CD4-positive, alpha-beta T cell treated with Interleukin-15 for 4 hours (primary cell): Measurements from ENCODE around the gene SMURF1.
A peak's percentile ranks its signal among the peaks of the same experiment; 100 is the strongest.

Experiments
- DNase-seq: peaks from one replicate; pipeline ENCODE4 v3.0.0-alpha.2; 2020; ENCODE audit warnings: low spot score

Gene SMURF1

DNA sequence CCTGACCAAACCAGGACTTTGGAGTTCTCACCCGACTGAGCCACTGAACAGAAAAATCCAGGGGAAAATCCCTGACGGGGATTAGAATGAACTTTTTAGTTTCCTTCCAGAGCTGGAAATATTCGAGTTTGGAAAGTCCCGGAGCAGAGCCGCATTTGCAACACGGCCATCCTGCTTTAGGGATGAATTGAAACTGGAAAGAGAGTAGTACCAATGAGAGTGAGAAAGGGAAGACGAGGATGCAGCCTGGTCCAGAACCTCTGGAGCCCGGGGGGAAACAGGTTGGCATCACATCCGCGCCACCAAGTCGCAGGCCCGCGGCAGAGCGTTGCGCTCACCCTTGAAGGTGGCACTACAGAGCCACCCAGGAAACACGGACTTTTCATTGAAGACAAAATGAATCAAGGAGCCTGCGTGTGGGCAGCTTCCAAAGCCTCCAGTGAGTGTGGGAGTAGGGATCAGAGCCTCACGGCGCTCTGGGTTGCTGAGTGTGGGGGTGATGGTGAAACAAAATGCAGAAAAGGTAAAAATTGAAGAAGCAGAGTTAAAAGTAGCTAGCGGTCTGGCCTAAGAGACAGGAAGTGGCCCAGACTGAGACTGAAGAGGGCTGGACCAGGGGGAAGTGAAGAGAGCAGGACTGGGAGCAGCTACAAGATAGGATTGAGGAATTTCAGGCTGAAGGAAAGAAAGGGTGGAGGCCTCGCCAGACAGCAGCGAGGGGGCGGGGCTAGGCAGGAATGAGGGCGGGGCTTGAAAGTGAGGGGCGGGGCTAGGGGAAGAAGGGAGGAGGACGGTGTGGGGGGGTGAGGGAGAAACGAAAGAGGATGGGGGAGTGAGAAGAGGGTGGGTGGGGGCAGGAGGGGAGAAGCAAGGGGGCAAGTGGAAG lies 1.8 kb downstream of the SMURF1 start:
- DNase-seq, result peak; percentile 66

DNA sequence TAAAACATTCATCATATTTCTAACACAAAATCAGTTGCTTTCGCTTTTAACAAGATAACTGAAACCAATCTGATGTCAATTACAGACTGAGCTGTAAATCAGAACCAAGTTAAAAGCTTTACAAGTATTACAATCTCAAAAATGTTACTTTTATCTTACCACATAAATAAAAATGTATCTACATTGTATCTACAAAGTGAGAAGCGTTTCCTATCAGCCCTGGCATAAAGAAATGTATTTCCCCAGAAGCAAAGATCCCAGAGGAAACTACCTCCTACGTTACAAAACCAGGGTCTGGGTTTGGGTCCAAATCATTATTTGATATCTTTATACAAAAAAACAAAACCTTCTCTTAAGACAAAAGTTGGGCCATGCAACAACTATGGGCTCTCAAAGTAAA lies 2.6 kb downstream of the SMURF1 start:
- no peak for DNase-seq

DNA sequence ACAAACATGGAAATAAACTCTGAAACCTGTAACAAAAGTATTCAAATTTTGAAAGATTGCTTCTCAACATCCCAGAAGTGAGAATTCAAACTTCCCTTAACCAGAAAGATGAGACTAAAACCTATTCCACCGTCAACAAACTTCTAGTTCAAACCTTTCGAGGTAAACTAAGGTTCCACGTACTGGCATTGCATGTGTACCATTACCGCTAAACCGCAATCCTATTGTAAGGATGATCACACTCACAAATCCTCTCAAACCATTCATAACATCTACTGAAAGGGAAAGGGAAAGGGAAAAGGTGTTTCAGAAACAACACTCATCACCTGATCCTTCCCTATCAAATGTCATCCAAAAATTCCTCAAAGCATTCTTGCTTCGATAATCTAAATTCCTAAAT lies 3.1 kb downstream of the SMURF1 start:
- no peak for DNase-seq

DNA sequence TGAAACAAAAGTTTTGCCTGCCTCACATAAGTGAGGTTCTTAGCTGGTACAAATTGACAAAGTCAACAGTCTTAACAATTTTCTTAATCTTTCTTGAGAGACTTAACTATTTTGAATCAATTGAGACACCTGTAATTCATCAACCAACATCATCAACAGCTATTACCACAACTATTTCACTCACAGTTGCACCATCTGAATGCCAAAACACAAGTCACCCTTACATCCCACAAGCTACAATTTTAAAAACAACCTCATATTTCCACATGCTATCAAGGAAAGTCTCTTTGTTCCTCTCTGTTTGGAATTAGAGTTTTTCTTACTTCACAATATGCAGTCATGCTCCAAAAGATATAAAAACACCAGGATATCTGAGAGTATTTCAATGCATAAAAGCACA lies 4.9 kb downstream of the SMURF1 start:
- no peak for DNase-seq

DNA sequence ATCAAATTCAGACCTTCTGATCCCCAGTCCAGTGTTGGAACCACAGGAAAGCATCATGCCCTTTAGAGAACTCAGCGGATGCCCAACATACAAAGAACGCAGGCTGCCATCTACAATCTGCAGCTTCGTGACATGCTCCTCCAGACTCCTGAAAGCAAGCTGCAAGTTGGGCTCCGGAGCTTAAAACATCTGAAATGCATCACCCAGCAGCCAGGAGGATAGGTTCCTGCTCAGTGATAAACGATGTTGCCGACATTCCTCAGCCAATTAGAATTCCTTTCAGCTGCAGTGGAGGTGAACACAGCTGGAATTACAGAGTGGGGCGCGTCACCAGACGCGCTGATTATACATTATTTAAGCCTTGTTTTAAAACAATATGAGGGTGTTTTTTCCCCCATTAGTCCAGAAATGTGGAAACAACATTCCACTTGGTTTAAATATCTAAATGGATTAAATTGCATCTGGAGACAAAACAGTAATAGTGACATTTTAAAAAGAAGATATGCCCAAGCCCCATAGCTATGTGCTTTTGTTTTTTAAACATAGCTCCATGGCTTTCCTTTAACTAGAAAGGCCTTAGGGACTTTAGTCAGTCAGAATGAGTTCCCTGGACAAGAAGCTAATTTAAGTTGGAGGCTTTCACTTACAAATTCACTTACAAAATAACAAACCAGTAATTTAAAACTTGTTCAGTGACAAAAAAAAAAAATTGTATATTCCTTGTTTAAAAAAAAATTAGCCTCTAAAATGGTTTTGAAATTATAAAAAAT lies 6.3 kb downstream of the SMURF1 start:
- no peak for DNase-seq

DNA sequence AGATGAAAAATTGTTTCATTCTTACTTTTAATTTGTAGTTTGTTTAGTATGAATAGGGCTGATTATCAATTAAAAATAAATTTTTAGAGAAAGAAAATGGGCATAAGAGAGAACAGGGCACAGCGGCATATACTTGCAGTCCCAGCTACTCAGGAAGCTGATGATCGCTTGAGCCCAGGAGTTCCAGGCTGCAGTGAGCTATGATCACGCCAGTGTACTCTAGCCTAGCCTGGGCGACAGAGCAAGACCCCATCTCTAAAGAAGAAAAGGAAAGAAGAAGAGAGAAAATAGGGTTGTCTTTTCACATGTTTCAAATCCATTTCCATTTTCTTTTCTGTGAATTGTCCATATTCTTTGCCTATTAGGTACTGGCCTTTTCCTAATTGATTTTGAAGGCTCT lies 8.0 kb downstream of the SMURF1 start:
- DNase-seq, result no peak

DNA sequence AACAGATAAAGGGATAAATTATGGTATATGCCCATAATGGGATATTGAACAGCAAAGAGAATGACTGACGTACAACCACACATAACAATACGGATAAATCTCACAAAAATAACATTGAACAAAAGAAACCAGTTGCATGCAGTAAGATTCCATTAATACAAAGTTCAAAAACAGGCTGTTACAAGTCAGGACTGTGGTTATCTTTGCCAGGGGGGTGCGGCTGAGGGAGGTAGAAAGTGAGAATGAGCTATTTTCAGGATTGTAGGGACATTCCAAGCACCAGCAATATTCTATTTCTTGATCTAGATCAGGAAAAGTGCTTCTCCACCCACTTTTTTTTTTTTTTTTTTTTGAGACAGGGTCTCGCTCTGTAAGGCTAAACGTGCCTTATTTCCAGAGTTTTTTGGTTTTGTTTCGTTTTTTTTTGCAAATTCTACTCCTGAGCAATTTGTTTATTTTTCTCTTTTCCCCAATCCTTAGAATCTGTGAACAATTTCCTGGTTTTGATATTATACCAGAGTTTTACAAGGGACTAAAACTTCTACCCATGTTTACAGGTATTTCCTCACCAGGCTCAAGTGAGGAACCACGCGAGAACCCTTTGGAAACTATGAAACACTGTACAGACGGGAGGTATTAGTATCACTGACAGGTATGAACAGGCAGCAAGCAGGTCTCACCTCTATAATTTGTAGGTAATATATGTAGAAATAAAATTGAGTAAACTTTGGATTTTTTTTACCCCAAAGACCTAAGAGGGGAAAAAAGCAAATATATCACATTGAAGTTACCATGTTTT lies 9.9 kb downstream of the SMURF1 start:
- no peak for DNase-seq

DNA sequence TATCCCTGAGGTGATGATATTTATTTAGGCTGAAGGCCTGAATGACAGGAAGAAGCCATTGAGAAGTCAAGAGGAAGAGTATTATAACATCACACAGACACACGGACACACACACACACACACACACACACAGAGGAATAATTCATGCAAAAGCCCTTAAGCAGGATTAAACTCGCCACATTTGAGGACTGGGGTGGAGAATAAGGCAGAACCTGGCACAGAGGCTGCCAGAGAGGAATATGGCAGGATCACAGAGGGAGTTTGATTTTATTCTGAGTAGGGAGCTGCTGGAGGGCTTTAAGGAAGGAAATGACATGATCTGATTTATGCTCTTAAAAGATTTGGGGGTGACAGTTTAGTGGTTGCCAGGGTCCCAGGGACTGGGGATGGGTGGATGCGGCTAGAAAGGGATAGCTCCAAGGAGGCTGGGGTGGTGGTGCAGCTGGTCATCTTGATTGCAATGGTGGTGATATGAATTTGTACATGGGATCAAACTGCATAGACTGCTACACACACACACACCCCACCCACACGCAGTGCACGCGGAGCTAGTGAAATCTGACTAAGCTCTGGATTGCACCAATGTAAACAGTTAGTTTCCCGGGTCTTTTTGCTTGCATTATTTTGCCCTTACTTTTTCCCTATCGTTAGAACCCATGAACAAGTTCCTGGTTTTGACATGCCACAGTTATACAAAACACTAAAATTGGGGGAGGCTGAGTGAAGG lies 11.2 kb downstream of the SMURF1 start:
- DNase-seq, result no peak

DNA sequence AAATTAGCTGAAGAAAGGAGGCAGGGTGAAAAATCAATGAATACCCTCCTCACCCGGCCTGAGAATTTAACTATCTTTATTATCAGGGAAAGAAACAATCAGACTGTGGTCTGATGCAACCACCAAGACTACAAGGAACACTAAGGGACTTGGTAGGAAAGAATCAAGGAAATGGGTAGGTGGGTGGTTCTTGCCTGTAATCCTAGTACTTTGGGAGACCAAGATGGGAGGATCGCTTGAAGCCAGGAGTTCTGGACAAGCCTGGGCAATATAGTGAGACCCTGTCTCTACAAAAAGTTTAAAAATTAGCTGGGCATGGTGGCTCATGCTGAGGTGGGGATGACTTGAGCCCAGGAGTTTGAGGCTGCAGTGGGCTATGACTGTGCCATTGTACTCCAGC lies 12.6 kb downstream of the SMURF1 start:
- DNase-seq, result no peak

DNA sequence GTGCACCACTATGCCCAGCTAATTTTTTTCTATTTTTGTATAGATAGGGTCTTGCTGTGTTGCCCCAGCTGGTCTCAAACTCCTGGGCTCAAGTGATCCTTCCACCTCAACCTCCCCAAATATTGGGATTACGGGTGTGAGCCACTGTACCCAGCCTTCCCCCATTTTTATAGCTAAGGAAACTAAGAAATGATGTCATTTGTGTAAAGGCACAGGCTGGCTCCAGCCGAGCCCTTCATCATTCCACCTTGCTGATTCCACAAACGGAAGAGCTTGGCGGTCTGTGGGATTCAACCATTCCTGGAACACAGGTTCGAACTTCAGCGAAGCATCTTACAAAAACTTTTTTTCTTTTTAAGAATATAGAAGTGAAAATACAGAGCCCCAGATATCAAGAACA lies 14.4 kb downstream of the SMURF1 start:
- no peak for DNase-seq

DNA sequence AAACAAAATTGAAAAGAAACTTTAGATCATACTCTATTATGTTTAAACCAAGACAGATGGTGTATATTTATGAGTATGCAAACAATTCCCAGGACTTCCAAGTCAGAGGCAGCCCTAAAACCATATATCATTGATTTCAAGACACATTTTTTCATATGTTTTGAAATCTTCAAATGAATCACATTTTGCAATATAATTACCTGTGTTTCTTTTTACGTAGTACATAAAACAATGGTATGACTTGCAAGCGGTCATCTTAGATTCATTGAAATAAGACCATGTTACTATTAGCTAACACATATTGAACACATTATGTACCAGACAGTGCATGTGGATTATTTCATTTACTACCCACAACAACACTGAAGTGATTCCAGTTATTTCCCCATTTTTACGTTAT lies 14.9 kb downstream of the SMURF1 start:
- DNase-seq, result no peak

DNA sequence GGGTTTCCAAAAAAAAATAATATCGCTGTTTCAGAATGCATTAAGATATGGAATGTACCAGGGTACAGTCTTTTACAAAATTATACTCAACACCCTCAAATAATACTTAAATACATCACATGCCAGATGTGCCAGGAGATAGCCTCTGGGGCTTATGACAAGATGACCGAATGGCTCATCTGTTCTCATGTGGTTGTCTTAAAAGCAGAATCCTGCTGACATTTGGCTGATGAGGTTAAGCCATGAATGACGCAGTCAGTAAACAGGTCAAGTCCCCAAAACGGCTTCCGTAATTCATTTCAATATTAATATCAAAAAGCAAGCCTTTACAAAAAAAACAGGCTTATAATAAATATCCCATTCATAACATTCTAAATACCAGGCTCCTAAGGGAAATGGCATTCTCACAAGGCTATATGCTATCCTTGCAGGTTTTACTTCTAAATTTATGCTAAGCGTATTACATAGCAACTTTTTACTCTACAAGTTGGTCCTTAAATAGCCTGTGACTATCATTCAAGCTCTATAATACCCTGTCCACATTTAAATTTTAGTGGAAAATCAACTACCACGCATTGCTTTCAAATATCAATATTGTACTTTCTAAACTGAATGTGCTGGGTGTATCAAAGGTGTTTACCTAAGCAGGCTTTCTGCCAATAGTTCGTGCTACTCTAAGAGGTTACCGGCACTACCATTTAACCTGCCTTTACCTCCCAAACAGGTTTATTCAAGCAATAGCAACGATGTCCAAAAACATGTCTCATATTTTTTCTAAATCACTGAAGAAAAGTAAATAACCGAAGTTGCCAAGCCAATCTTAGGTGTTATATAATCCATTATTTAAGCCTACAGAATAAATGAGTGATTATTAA lies 15.6 kb downstream of the SMURF1 start:
- no peak for DNase-seq

DNA sequence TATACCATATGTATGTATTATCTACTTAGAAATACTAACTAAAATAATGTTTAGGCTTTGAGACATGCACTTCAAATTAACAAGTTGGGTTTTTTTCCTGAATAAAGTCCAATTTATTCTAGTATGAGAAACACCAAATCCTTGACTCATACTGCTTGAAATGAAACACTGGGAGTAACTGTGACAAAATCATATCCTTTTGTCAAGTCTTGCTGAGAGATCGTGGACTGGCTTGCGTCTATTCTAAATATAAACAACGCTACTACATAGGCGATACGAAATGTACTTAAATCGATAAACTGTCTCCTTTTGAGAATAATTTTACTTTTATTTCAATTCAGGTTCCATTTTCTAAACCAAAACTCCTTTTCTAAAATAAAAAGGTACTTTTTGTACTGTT lies 16.3 kb downstream of the SMURF1 start:
- DNase-seq, result no peak

DNA sequence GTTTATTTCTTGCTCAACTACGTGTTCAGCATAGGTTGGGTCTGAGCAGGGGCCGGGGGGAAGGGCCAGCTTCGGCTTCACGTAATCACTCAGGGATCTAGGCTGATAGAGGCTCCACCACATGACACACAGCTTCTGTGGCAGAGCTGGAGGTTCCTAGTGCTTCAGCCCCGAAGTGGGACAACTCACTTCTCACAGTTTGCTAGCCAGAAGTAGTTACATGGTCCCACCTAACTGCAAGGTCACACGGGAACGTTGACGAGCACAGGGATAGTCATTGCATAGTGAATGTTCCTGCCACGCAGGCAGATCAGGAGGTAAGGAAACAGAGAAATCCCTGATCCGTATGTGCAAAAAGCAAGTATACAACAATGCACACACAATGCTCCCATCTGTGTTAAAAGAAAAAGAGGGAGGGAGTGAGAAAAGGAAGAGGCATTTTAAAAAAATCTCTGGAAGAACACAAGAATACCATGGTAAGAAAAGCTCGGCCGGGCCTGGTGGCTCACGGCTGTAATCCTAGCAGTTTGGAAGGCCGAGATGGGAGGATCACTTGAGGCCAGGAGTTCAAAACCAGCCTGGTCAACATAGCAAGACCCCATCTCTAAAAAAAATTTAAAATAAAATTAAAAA lies 16.9 kb downstream of the SMURF1 start:
- DNase-seq, result no peak

DNA sequence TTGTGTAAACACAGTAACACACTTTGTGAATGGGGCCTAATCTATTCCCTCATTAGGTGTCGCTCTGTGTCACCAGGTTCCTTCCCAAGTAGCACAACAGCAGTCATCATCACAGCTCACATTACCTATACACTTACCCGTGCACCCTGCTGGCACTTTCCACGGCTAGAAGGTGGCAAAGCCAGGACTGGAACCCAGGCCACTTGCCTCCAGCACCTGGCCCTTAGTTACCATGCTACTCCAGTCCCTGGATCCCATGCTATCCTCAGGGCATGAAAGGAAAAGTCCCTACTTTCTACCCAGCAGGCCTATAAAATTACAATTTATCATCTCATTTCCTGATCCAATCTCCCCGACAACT lies 18.4 kb downstream of the SMURF1 start:
- DNase-seq, result no peak

DNA sequence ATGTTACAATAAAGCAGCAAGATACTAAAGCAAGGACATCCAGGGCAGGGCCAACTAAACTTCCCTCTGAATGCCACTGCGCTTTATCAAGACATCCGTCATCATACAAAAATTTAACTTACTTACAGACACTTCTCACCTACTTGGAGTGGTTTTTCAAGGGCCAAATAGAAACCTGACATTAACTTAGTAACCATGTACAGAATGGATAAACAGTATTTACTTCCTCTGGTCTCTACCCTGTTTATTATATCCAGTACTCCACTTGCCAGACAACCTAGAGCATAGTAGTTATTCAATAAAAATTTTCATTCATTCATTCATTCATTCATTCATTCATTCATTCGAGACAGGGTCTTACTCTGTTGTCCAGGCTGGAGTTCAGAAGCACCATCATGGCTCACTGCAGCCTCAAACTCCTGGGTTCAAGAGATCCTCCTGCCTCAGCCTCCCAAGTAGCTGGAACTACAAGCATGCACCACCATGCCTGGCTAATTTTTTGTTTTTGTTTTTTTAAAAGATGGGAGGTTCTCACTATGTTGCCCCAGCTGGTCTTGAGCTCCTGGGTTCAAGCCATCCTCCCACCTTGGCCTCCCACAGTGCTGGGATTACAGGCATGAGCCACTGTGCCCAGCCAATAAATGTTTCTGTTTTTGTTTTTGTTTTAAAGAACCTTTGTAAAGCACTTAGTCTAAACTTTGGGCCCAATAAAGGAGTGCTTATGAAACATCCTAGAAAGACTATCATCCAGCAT lies 19.0 kb downstream of the SMURF1 start:
- DNase-seq, result no peak

DNA sequence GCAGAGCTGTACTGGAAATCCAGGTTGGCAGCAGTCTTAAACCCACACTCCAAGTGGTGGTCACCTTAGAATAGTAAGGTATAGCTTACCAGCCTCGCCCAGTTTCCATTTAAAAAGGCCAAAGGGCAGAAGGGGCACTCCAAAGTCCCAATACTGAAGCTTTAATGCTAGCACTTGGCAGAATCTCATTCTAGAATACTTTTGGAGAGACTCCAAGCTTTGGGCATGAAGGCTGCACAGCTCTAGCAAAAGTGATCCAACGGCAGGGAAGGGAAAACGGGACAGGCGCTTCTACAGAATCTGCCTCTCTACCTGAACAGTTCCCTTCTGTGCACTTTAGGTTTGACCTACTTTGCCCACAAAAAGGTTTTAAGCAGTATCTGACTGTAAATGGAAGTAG lies 19.7 kb downstream of the SMURF1 start:
- DNase-seq, result no peak

DNA sequence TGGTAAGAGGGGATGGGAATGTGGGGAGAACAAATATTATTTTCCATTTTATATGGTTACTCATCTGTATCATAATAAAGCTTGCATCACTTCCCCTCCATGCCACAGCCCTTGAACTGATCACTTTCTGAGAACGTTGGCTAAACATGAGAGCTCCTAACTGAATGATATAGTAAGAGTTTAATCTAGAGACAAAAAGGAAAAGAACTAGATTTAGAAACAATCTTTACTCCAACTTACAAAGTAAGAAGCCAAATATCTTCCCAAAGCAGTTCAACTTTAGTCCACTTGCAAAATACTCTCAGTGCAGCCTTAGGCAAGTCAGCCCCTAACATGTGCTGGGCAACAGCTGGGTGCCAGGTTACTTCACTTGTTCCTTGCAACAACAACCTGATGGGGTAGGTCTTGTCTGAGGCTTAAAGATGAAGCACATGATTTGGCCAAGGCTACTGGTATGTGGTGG lies 20.3 kb downstream of the SMURF1 start:
- DNase-seq, result no peak

DNA sequence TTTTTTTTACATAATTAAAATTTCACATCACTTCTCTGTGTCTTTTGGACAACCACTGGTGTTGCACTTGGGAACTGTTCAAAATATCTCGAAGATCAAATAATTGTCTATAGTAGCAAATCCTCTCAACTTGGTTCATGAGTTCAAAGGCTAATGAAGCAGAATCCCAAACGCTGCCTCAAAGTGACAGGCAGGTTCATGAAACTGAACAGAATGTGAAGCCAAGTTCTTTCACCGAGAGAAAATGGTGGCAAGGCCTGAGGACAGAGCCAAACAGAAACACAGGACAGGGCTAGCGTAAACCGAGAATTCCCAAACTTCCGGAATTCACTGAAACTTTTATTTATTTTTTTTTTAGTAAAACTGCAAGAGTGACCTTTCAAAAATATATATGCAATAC lies 21.1 kb downstream of the SMURF1 start:
- no peak for DNase-seq
